ENCODE data around the gene TOR1AIP1. TPM values are rescaled to one million over a fixed set of nuclear protein-coding genes. Genes with fewer than 3 reads are reported as not detected.
"Not testable (repeated sequence)": the region's sequence is repeated elsewhere in the genome, so short reads cannot be mapped to it uniquely, and the experiment has no call there.

Gene TOR1AIP1
- total RNA-seq, 1 experiment from 2014 or later = 17.3 TPM

DNA sequence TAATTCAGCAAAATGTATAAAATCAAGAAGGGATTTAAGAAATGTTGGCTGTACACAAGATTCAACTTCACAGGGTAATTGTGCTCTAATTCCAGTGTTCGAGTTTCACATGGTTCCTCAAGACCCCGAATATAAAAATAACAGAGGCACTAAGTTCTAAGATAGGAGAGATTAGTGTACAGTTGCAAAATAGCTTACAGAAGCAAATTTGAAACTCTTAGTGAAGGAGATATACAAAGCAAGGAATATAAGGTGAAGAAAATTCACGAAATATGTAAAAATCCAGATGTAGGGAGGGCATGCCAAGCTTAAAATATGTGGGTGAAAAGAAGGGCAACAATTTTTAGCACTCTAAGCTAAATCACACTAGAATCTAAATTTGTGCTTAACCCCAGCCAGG, 33.9 kb upstream of the TOR1AIP1 start:
- TF ChIP-seq NR3C1 (CRISPR knock-in tag; conservative IDR thresholded peaks at IDR 0.05; ENCODE audit: low read depth) = no peak
- TF ChIP-seq ZNF423 (CRISPR knock-in tag; IDR thresholded peaks at IDR 0.05) = no peak
- Mint-ChIP-seq H3K27ac (no peak overlapping the region), H3K4me1 (no peaks in the 10 kb centered on the region), H3K36me3 (peaks cover 40% of the 10 kb centered on the region), H3K9me3 (no peaks in the 10 kb centered on the region), H3K27me3 (ENCODE audit: low read depth) (no peaks in the 10 kb centered on the region), H3K4me3 (no peak overlapping the region)
- ATAC-seq (no peak), DNase-seq (ENCODE audit: low spot score) (no peak)
- ChIA-PET CTCF (no interaction called here), POLR2A (no interaction called here)

- Mint-ChIP-seq H3K4me3 (no peak overlapping the region), H3K36me3 (peaks cover 26% of the 10 kb centered on the region), H3K9me3 (no peaks in the 10 kb centered on the region), H3K27me3 (ENCODE audit: low read depth) (no peaks in the 10 kb centered on the region), H3K27ac (no peak overlapping the region), H3K4me1 (no peaks in the 10 kb centered on the region)
- CTCF ChIA-PET = interaction anchor here (1.0 to 1.6 kb wide), 2 partner anchors 38 to 326 kb away, joined by 4 to 5 read pairs; no protein-coding TSS in a partner anchor
- TF ChIP-seq KAT7 (CRISPR knock-in tag; IDR thresholded peaks at IDR 0.05; ENCODE audit: borderline replicate concordance) (no peak), NR1H2 (CRISPR knock-in tag; IDR thresholded peaks at IDR 0.05) (no peak), ZNF281 (CRISPR knock-in tag; IDR thresholded peaks at IDR 0.05) (no peak), ZNF219 (CRISPR knock-in tag; IDR thresholded peaks at IDR 0.05; ENCODE audit: borderline replicate concordance) (no peak)
- POLR2A ChIA-PET = no interaction called here
- DNase-seq (ENCODE audit: low spot score) = no peak
- ATAC-seq = no peak
These were observed 29.0 kb upstream of the TOR1AIP1 start for GRCh38 chr1:179853102-179853501.

DNA sequence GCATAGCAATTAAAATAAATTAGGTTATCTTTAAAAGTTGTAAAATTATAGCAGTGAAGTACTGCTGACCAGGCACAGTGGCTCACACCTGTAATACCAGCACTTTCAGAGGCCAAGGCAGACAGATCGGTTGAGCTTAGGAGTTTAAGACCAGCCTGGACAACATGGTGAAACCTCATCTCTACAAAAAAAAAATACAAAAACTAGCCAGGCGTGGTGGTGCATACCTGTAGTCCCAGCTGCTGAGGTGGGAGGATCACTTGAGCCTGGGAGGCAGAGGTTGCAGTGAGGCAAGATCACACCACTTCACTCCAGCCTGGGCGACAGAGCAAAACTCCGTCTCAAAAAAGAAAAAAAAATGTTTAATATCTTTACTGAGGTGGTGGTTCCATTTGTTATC, 26.3 kb upstream of the TOR1AIP1 start:
- H3K4me3 Mint-ChIP-seq; H3K27me3 Mint-ChIP-seq (ENCODE audit: low read depth); H3K36me3 Mint-ChIP-seq; H3K9me3 Mint-ChIP-seq; CTCF ChIA-PET; ATAC-seq; DNase-seq (ENCODE audit: low spot score); H3K27ac Mint-ChIP-seq; H3K4me1 Mint-ChIP-seq; POLR2A ChIA-PET: not testable (repeated sequence)

DNA sequence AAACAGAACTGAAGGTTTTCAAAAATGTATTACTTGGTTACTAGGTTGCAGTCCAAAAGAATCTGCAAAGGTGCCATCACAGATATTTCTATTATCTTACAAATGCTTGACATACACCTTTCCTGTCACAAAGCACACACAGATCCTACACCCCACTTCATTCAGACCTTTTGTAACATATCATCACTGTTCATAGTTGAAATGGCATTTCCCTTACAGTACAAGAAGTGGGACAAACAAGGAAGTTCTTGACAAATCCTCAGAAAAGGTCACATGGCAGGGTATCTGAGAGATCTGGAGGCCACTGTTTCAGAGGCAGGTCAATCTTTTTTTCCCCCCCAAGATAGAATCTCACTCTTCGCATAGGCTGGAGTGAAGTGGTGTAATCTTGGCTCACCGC, 25.8 kb upstream of the TOR1AIP1 start:
- H3K36me3 Mint-ChIP-seq = no peaks in the 10 kb centered on the region
- no peaks in the 10 kb centered on the region for H3K27me3 Mint-ChIP-seq (ENCODE audit: low read depth)
- H3K4me1 Mint-ChIP-seq = no peaks in the 10 kb centered on the region
- ChIA-PET POLR2A (no interaction called here), CTCF (no interaction called here)
- H3K27ac Mint-ChIP-seq = no peak overlapping the region
- ATAC-seq (no peak), DNase-seq (ENCODE audit: low spot score) (no peak)
- no peak overlapping the region for H3K4me3 Mint-ChIP-seq
- H3K9me3 Mint-ChIP-seq = no peaks in the 10 kb centered on the region
- no peak for TF ChIP-seq CDX4 (CRISPR knock-in tag; IDR thresholded peaks at IDR 0.05; ENCODE audit: borderline replicate concordance)
- TF ChIP-seq CREM (CRISPR knock-in tag; IDR thresholded peaks at IDR 0.05) = no peak
- no peak for TF ChIP-seq ZNF317 (CRISPR knock-in tag; IDR thresholded peaks at IDR 0.05; ENCODE audit: borderline replicate concordance, low read depth)
- no peak for TF ChIP-seq STAT6 (CRISPR knock-in tag; conservative IDR thresholded peaks at IDR 0.05; ENCODE audit: low read depth)
- TF ChIP-seq ZNF121 (CRISPR knock-in tag; IDR thresholded peaks at IDR 0.05) = no peak
- no peak for TF ChIP-seq ZBTB21 (CRISPR knock-in tag; IDR thresholded peaks at IDR 0.05; ENCODE audit: borderline replicate concordance)
- no peak for TF ChIP-seq RORB (CRISPR knock-in tag; IDR thresholded peaks at IDR 0.05)
- TF ChIP-seq, protein P1, sequence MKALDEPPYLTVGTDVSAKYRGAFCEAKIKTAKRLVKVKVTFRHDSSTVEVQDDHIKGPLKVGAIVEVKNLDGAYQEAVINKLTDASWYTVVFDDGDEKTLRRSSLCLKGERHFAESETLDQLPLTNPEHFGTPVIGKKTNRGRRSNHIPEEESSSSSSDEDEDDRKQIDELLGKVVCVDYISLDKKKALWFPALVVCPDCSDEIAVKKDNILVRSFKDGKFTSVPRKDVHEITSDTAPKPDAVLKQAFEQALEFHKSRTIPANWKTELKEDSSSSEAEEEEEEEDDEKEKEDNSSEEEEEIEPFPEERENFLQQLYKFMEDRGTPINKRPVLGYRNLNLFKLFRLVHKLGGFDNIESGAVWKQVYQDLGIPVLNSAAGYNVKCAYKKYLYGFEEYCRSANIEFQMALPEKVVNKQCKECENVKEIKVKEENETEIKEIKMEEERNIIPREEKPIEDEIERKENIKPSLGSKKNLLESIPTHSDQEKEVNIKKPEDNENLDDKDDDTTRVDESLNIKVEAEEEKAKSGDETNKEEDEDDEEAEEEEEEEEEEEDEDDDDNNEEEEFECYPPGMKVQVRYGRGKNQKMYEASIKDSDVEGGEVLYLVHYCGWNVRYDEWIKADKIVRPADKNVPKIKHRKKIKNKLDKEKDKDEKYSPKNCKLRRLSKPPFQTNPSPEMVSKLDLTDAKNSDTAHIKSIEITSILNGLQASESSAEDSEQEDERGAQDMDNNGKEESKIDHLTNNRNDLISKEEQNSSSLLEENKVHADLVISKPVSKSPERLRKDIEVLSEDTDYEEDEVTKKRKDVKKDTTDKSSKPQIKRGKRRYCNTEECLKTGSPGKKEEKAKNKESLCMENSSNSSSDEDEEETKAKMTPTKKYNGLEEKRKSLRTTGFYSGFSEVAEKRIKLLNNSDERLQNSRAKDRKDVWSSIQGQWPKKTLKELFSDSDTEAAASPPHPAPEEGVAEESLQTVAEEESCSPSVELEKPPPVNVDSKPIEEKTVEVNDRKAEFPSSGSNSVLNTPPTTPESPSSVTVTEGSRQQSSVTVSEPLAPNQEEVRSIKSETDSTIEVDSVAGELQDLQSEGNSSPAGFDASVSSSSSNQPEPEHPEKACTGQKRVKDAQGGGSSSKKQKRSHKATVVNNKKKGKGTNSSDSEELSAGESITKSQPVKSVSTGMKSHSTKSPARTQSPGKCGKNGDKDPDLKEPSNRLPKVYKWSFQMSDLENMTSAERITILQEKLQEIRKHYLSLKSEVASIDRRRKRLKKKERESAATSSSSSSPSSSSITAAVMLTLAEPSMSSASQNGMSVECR (CRISPR knock-in tag; IDR thresholded peaks at IDR 0.05; ENCODE audit: borderline replicate concordance) = no peak
- TF ChIP-seq SP1 (CRISPR knock-in tag; conservative IDR thresholded peaks at IDR 0.05) = no peak
- TF ChIP-seq, protein P2, sequence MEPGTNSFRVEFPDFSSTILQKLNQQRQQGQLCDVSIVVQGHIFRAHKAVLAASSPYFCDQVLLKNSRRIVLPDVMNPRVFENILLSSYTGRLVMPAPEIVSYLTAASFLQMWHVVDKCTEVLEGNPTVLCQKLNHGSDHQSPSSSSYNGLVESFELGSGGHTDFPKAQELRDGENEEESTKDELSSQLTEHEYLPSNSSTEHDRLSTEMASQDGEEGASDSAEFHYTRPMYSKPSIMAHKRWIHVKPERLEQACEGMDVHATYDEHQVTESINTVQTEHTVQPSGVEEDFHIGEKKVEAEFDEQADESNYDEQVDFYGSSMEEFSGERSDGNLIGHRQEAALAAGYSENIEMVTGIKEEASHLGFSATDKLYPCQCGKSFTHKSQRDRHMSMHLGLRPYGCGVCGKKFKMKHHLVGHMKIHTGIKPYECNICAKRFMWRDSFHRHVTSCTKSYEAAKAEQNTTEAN (CRISPR knock-in tag; IDR thresholded peaks at IDR 0.05) = no peak
- TF ChIP-seq JUN (CRISPR knock-in tag; IDR thresholded peaks at IDR 0.05) = no peak
- TF ChIP-seq GRHL2 (CRISPR knock-in tag; IDR thresholded peaks at IDR 0.05; ENCODE audit: insufficient replicate concordance, severe bottlenecking) = no peak
- no peak for TF ChIP-seq NR2C2 (CRISPR knock-in tag; IDR thresholded peaks at IDR 0.05)

Data from WTC11 (cell line).